ENCODE results near the gene CAPS2.

The CAPS2 gene

DNA sequence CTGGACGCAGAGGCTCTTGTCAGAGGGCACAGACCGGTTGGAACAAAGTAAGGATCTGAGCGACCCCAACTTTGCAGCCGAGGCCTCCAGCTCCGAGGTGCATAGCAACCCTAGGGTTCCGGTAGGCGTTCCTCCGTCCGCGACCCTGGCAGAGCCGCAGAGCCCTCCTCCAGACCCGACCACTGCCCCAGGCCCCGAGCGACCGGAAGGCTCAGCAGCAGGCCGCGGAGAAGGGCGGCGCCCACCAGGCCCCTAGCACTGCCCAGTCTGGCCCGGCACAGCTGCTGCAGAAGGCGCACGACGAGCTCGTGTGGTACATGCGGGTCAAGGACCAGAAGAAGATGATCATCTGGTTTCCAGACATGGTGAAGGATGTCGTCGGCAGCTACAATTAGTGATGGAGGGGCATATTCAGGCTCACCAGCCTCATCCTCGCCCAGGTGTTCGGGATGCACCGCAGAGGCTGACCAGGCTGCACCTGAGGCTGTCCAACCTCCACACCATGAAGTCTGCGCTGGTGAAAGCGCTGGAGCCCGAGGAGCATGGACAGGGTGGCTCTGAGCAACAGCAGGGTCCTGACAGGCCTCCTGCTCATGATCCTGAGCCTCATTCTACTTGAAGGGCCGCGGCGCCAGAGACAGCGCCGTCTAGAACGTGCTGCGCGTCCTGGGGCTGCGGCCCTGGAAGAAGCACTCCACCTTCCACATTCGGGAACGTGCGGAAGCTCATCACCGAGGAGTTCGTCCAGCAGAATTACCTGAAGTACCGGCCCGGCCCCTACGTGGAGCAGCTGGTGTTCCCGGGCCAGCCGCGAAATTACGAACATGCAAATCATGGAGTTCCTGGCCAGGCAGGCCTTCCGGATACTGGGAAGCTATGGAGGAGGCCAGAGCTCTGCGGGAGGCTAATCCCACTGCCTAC is 24.5 kb downstream of the CAPS2 start:
- no peak for DNase-seq (ENCODE audit: low spot score)

DNA sequence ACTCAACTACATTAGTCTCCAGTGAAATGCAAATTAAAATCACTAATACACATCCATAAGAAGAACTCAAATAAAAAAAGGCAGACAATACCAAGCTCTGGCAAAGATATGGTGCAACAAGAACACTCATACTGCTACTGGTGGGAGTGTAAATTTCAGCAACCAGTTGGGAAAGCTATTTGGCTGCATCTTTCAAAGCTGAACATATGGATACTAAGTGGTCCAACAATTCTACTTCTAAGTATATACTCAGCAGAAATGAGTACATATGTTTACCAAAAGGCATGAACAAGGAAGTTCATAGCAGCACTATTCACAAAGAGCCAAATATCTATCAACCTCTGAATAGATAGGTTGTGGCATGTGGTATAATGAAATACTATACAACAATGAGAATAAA is 27.3 kb downstream of the CAPS2 start:
- no peak for DNase-seq (ENCODE audit: low spot score)

DNA sequence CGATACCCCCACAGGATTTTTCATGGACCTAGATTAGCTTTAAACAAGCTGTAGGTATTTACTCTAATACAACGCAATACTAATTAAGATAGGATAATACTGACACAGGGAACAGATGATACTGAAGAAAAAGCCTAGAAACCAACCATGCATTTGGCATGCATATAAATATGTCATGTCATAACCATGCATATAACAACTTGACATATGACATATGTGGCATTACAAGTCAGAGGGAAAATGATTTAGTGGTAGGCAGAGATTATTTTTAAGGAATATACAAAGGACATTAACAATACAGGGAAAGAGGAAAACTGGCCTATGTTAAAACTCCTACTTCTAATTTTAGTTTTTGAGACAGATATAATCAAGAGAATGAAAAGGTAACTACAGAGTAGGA is 27.9 kb downstream of the CAPS2 start:
- no peak for DNase-seq (ENCODE audit: low spot score)

DNA sequence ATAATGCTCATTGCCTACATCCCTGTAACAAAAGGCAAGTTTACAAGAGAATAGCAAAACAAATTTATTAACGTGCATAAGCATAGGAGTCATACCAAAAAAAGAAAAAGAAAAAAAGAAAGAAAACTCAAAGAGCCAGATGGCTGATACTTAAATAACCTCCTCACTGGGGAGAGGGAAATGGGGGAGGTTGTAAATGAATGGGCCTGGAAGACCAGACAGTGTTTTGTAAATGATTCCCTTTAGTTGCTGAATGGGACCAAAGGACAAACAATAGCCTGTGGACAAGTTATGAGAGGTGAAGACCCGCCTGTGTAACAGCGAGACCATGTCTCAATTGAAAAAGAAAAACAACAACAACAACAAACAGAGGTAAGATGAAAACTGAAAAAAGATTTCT is 35.3 kb downstream of the CAPS2 start:
- no peak for DNase-seq (ENCODE audit: low spot score)

DNA sequence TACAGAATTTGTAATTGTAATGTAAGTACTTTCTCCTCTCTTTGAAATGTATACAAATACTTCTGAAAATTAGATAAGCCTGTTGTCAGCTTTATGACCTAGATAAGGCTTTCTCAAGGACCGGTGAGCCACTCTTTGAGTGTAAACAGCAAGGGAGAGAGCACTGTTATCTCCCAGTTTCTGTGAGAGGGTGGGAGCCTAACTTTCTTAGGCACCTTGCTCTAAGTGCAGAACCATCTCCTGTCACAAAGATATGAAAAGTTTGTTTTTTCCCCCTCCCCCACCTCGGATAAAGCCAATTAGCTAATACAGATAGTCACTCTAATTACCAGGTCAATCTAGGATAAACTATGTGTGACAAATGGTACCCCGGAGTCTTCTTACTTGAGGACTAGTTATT is 35.8 kb downstream of the CAPS2 start:
- DNase-seq (ENCODE audit: low spot score) = no peak

DNA sequence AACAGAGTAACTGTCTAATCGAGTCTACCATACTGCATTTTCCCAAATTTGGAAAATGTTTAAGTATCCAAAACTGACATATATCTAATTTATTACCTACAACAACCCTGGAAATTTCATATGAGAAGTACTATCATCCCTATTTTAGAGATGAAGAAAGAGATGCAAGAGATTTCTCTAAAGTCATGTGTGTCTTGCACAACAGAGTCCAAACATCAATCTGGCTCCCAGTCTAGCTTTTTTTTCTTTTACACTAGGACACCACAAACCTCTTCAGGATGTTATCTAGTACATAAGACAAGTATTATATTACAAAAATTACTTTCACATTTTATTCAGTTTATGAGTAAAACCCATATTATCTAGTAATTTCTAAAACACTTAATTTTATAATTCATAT is 39.1 kb downstream of the CAPS2 start:
- DNase-seq (ENCODE audit: low spot score) = no peak

DNA sequence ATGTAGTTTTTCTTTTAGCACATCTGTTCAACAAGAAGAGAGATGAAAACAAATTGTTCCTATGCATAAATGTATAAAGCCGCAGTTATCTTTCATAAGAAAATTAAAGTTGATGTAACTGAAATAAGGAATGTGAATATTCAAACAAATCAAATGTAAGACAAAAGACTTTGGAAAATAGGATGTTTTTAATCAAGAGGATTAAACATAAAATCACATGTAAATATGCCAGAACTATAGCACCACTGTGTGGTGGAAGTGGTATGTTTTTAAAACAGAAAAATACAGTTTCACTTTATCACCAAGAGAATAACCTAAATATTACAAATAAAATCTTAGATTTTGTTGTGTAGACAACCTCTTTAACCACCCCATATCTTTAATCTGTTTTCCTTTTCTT is 40.4 kb downstream of the CAPS2 start:
- no peak for DNase-seq (ENCODE audit: low spot score)

DNA sequence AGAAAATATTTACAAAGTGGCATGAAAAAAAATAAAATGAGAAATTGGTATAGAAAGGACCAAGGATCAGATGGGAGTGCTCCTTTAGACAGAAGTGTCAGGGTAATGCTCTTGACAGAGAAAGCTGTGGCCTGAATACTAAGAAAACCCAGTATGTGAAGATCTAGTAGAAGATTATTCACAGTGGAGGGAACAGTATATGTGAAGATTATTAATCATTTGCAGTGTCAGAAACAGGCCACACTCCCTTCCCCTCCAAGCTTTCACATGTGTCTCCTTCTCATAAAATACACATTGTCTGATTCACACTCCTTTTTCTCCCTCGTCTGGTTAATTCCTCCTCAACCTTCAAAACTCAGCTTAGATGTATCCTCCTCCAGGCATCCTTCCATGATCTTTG is 41.3 kb downstream of the CAPS2 start:
- DNase-seq (ENCODE audit: low spot score) = no peak

DNA sequence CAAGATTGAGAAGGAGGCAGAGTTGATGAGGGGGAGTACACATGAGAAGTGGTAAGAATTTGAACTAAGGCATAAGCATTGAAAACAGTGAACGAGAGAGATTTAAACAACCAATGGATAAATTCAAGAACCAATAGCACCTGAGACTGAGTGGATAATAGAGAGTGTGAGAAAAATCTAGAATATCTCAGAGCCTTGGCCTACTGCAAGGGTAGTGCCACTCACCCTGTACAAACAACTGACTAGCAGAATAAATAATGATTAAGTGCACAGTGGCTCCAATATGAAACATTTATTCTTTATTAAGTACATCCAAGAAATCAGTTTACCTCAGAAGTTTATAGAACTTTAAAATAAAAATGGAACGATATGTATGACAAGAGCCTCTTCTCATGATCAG is 54.4 kb downstream of the CAPS2 start:
- DNase-seq (ENCODE audit: low spot score) = no peak

DNA sequence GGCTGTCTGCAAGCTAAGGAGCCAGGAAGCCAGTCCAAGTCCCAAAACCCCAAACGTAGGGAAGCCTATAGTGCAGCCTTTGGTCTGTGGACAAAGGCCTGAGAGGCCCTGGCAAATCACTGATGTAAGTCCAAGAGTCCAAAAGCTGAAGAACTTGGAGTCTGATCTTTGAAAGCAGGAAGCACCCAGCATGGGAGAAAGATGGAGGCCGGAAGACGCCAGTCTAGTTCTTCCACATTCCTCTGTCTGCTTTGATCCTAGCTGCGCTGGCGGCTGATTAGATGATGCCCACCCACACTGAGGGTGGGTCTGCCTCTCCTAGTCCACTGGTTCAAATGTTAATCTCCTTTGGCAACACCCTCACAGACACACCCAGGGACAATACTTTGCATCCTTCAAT is 58.5 kb downstream of the CAPS2 start:
- no peak for DNase-seq (ENCODE audit: low spot score)

DNA sequence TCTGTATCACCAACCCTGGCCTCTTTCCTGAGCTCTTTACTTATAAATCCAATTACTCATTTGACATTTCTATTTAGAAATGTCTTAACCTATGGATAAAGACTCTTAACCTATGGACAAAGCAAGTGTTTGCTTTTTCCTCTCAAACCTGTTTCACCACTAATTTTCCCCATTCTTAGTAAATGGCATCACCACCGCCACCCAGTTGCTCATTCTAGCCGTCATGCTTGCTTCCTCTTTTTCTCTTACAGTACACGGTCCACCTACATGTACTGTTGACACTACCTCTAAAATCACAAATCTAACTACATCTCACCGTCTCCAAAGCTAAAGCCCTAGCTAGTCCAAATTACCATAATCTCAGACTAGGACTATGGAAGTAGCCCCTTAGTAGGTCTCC is 60.0 kb downstream of the CAPS2 start:
- DNase-seq (ENCODE audit: low spot score) = no peak

DNA sequence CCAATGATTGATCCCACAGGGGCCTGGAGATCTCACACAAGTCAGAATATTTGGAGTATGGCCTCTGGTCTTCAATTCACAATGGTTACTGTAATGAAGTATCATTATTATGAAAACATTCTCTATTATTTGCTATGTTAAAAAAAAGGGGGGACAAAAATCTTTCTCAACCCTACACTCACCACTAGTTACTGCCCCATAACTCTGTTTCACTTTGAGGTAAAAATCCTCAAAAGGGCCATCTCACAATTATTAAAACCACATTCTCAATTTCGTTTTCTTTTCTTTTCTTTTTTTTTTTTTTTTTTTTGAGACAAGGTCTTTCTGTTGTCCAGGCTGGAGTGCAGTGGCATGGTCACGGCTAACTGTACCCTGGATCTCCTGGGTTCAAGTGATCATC is 60.9 kb downstream of the CAPS2 start:
- DNase-seq (ENCODE audit: low spot score) = no peak

DNA sequence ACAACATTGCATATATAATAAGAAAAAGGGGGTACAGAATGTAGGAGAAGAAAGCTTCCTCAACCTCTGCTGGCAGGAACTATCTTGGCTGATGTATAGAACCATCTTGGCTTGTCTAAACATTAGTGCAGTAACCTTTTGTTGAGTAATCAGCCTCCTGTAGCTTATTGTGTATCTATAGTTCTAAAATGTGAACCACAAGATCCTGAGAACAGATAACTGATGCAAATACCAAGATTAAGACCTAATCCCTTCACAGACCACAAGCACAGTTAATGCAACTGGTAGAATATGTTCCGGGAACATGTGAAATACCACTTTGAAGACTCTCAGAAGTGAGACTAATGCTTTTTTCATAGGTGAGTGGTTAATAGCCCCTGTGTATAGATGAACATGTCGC is 69.8 kb downstream of the CAPS2 start:
- DNase-seq (ENCODE audit: low spot score) = no peak

DNA sequence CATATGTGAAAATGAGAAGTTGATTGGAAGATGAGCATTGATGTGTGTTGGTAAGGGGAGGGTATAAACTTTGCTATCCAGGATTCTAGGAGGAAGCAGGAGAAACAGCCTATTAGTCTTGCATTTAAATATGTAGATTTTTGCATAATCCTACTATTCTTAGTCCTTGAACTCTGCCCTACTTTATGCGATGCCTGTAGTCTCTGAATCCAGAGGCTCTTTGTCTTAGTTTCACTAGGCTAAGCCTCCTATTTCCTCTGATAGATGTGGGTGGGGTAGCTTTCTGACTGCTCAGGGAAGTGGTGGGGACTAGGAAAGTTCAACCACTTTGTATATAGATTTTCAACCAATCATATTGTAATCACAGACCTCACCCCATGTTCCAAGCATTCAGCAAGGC is 71.0 kb downstream of the CAPS2 start:
- peak; percentile 33 for DNase-seq (ENCODE audit: low spot score)

DNA sequence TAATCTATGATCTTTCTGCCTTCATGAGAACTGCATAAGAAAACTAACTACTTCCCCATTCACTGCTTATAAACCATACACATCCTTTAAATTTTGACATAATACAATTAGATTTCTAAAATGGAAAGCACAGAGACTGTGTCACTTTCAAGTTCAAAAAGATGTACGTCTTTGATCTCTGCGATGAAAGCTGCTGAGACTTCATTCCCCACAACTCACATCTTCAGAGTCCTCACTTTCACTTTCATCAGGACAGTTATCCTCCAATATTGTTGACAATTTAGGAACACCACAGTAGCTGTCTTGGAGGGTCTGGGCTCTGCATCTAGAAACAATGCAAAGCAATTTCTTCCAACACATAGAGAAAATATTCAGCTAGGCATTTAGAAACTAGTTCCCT is 72.6 kb downstream of the CAPS2 start:
- no peak for DNase-seq (ENCODE audit: low spot score)

DNA sequence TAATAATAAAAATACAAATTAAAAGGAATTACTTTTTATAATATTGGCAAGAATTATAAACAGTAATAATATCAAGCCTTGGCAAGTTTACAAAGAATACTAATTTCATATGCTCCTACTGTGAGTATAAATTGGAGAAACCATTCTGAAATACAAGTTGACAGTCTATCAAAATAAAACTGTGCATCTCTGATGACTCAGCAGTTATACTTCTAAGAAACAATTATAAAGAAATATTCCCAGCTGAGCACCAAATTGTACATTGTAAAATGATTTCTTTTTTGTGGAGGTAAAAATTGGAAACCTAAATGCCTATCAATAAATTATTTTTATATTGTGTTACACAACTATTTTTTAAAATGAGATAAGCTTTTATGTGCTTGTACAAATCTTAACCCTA is 85.0 kb downstream of the CAPS2 start:
- DNase-seq (ENCODE audit: low spot score) = no peak

DNA sequence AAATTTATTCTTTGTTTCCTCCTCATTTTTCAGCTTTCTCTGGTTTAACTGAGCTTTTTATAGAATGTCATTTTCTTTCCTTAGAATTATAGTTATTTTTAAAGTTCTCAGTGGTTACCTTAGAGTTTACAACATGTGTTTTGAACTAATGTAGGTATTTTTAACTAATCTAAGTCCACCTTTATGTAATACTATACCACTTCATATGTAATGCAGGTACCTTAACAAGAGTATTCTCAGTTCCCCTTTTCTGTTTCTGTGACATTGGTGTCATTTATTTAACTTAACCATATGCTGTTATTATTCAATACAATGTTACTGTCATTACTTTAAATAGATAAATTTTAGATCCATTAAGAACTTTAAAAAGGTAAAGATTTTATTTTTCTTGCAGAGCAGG is 90.1 kb downstream of the CAPS2 start:
- no peak for DNase-seq (ENCODE audit: low spot score)

DNA sequence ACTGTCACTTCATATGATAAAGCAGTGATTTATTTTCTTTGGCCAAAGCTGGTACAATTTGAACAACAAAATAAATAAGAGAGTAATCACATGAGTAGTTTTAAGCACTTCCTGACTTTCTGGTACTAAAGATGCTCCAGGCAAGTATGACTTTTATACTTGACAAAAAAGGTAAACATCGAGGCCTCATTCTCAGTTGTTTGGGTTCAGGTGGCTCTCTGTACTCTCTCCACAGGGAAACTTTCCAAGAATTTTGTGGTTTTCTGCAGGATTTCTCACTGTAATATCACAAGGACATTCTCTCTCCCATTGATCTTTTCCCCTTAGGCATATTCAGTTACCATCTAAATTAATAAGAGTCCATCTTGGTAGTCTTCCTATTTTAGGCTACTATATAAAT is 93.9 kb downstream of the CAPS2 start:
- DNase-seq (ENCODE audit: low spot score) = no peak

DNA sequence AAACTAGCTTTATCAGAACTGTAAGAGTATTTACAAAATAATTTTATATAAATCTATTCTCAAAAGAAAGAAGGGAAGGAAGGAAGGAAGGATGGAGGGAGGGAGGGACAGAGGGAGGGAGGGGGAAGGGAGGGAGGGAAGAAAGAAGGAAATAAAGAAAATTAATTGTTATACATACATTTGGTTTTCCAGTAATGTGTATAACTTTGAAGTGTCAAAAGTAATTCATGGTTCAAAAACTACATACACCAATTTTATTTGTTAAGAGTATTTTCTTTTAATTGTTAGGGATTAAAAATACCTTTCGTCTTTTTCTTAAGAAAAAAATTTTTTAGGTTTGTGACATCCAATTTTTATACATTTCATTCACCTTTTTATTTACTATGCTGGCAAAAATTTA is 103.0 kb downstream of the CAPS2 start:
- no peak for DNase-seq (ENCODE audit: low spot score)
